PC-3 (cell line): Measurements from ENCODE around the gene SMIM14. TPM values are rescaled to one million over a fixed set of nuclear protein-coding genes. Genes with fewer than 3 reads are reported as not detected.
"Not testable (repeated sequence)": the region's sequence is repeated elsewhere in the genome, so short reads cannot be mapped to it uniquely, and the experiment has no call there.

ENCODE experiments used
- ATAC-seq: fragments of 200-7000 bp; cut with Tn5 transposase; 2 replicates; pipeline ENCODE4 v1.9.1; 2020; ENCODE audit warnings: mild to moderate bottlenecking, moderate library complexity
- BruUV-seq: library from RNA; stranded (reverse); fragments of 400-500 nt; replicated peaks from 2 replicates; lab custom pipeline; 2021; lab: Mats Ljungman, UMichigan
- CTCF ChIA-PET: fragments of 300-600 bp; sonication (Branson Sonifier 250); formaldehyde crosslinking; loops from one replicate; lab custom pipeline; 2022; ENCODE audit warnings: antibody characterized with exemption; lab: Charles Lee
- POLR2A ChIA-PET: fragments of 300-600 bp; sonication (Branson Sonifier 250); formaldehyde crosslinking; loops from one replicate; lab custom pipeline; 2022; ENCODE audit warnings: antibody characterized with exemption; ENCODE audit not compliant: unreplicated experiment; lab: Charles Lee
- DNase-seq: peaks from one replicate; pipeline ENCODE4 v3.0.0-alpha.2; 2015
- H2AFZ ChIP-seq: fragments of 300-600 bp; sonication (generic); 2 replicates; pipeline ENCODE4 v1.6.0; 2016; ENCODE audit warnings: antibody characterized with exemption, low read length
- H3F3A ChIP-seq: fragments of 300-600 bp; sonication (generic); one replicate; pipeline ENCODE4 v1.6.0; 2017; ENCODE audit warnings: antibody characterized with exemption, low read length, control low read depth, mild to moderate bottlenecking; ENCODE audit not compliant: unreplicated experiment
- H3K27ac ChIP-seq: fragments of 300-600 bp; sonication (generic); 2 replicates; pipeline ENCODE4 v1.5.1; 2016; ENCODE audit warnings: mild to moderate bottlenecking, low read length
- H3K27me3 ChIP-seq: fragments of 300-600 bp; sonication (generic); 2 replicates; pipeline ENCODE4 v1.6.1; 2016; ENCODE audit warnings: low read length, mixed read lengths
- H3K36me3 ChIP-seq: fragments of 300-600 bp; sonication (generic); 2 replicates; pipeline ENCODE4 v1.6.1; 2016; ENCODE audit warnings: low read depth, mixed run types, low read length, mixed read lengths
- H3K4me1 ChIP-seq: fragments of 300-600 bp; sonication (generic); 2 replicates; pipeline ENCODE4 v1.5.1; 2016; ENCODE audit warnings: low read length; ENCODE audit not compliant: insufficient read depth
- H3K4me2 ChIP-seq: fragments of 300-600 bp; sonication (generic); 2 replicates; pipeline ENCODE4 v1.6.0; 2016; ENCODE audit warnings: low read length
- H3K4me3 ChIP-seq: fragments of 300-600 bp; sonication (generic); 2 replicates; pipeline ENCODE4 v1.5.1; 2016; ENCODE audit warnings: mild to moderate bottlenecking, low read length, mixed read lengths
- H3K79me2 ChIP-seq: fragments of 300-600 bp; sonication (generic); 2 replicates; pipeline ENCODE4 v1.6.1; 2017; ENCODE audit warnings: low read length, mixed read lengths
- H3K9ac ChIP-seq: fragments of 300-600 bp; sonication (generic); 2 replicates; pipeline ENCODE4 v1.6.0; 2016; ENCODE audit warnings: mild to moderate bottlenecking, low read length
- H3K9me2 ChIP-seq: fragments of 300-600 bp; sonication (generic); replicated peaks from 2 replicates; pipeline ENCODE4 v1.6.1; 2016; ENCODE audit warnings: mixed run types, low read length, mixed read lengths
- H3K9me3 ChIP-seq: fragments of 300-600 bp; sonication (generic); 2 replicates; pipeline ENCODE4 v1.6.1; 2016; ENCODE audit warnings: low read length, mixed read lengths
- H4K20me1 ChIP-seq: fragments of 300-600 bp; sonication (generic); 2 replicates; pipeline ENCODE4 v1.6.1; 2016; ENCODE audit warnings: low read length, mixed read lengths
- CTCF ChIP-seq: fragments of 300-600 bp; sonication (generic); conservative IDR thresholded peaks from 2 replicates; pipeline ENCODE4 v1.5.1; 2017; ENCODE audit warnings: antibody characterized with exemption, low read depth, mild to moderate bottlenecking, low read length
- EZH2 ChIP-seq: fragments of 300-600 bp; sonication (generic); IDR thresholded peaks from one replicate; pipeline ENCODE4 v1.6.1; 2017; ENCODE audit warnings: antibody characterized with exemption, mild to moderate bottlenecking, low read length; ENCODE audit not compliant: unreplicated experiment
- EZH2phosphoT487 ChIP-seq: fragments of 300-600 bp; sonication (generic); IDR thresholded peaks from 2 replicates; pipeline ENCODE4 v1.6.1; 2018; ENCODE audit warnings: mild to moderate bottlenecking, antibody characterized with exemption, low read length, borderline replicate concordance
- intact Hi-C: fragments of 100-400 bp; cut with micrococcal nuclease; formaldehyde crosslinking; loops from 2 replicates; pipeline ENCODE4 v1.9.0; 2023
- total RNA-seq: library from RNA; depleted of rRNA; stranded (reverse); fragments of >200 nt; gene quantifications from 2 replicates; pipeline ENCODE4 v1.2.3, GENCODE V29; 2014

Gene SMIM14
- total RNA-seq, 1 experiment from 2014 or later, result 4.8 TPM

- no TSS peak for BruUV-seq
- Histone ChIP-seq H3K9me2 (no peaks in the 10 kb centered on the region), H3K79me2 (no peaks in the 10 kb centered on the region), H3F3A (no peaks in the 10 kb centered on the region), H3K9ac (no peak overlapping the region), H3K27me3 (no peaks in the 10 kb centered on the region), H3K4me2 (no peak overlapping the region), H3K9me3 (no peaks in the 10 kb centered on the region), H3K4me3 (no peak overlapping the region), H3K4me1 (no peaks in the 10 kb centered on the region), H3K36me3 (no peaks in the 10 kb centered on the region), H3K27ac (no peak overlapping the region), H2AFZ (no peak overlapping the region), H4K20me1 (no peaks in the 10 kb centered on the region)
- no peak for TF ChIP-seq CTCF
- TF ChIP-seq EZH2, result no peak
- TF ChIP-seq EZH2phosphoT487, result no peak
- ChIA-PET POLR2A (no interaction called here), CTCF (no interaction called here)
- DNase-seq (no peak), ATAC-seq (no peak)
- intact Hi-C loops, result no loop called here
These were observed 47.3 kb upstream of the SMIM14 start for GRCh38 chr4:39685990-39686389.

GRCh38 chr4:39682138-39682537, 43.5 kb upstream of the SMIM14 start:
- Histone ChIP-seq H3K36me3 (no peaks in the 10 kb centered on the region), H3K9me2 (no peaks in the 10 kb centered on the region), H3K27ac (no peak overlapping the region), H3K4me3 (no peak overlapping the region), H2AFZ (no peak overlapping the region), H3F3A (no peaks in the 10 kb centered on the region), H4K20me1 (no peaks in the 10 kb centered on the region), H3K9me3 (no peaks in the 10 kb centered on the region), H3K4me2 (no peak overlapping the region), H3K4me1 (no peaks in the 10 kb centered on the region), H3K79me2 (no peaks in the 10 kb centered on the region), H3K9ac (no peak overlapping the region), H3K27me3 (no peaks in the 10 kb centered on the region)
- intact Hi-C loops, result no loop called here
- ChIA-PET CTCF (no interaction called here), POLR2A (no interaction called here)
- DNase-seq (no peak), ATAC-seq (no peak)
- TF ChIP-seq CTCF (no peak), EZH2phosphoT487 (no peak), EZH2 (no peak)
- no TSS peak for BruUV-seq

- DNase-seq, H3K4me1 ChIP-seq, H2AFZ ChIP-seq, ATAC-seq, BruUV-seq, H3K27ac ChIP-seq, H3F3A ChIP-seq, H3K4me2 ChIP-seq, POLR2A ChIA-PET, H3K27me3 ChIP-seq, H3K79me2 ChIP-seq, intact Hi-C loops, H3K4me3 ChIP-seq, H3K9me2 ChIP-seq, CTCF ChIA-PET, H3K9me3 ChIP-seq, H4K20me1 ChIP-seq, H3K9ac ChIP-seq, H3K36me3 ChIP-seq: not testable (repeated sequence)
These were observed 42.3 kb upstream of the SMIM14 start for GRCh38 chr4:39681003-39681402.

GRCh38 chr4:39675681-39676080, 37.0 kb upstream of the SMIM14 start:
- H3K27ac ChIP-seq, intact Hi-C loops, H3K4me2 ChIP-seq, H3K27me3 ChIP-seq, H3K9me2 ChIP-seq, H3F3A ChIP-seq, DNase-seq, POLR2A ChIA-PET, BruUV-seq, H3K9me3 ChIP-seq, CTCF ChIA-PET, H3K4me3 ChIP-seq, H3K9ac ChIP-seq, H2AFZ ChIP-seq, H3K79me2 ChIP-seq, H3K4me1 ChIP-seq, H3K36me3 ChIP-seq, ATAC-seq, H4K20me1 ChIP-seq: not testable (repeated sequence)

- H3K4me1 ChIP-seq, H3K9me3 ChIP-seq, ATAC-seq, H3F3A ChIP-seq, POLR2A ChIA-PET, H3K27me3 ChIP-seq, H3K27ac ChIP-seq, H3K9me2 ChIP-seq, BruUV-seq, CTCF ChIA-PET, DNase-seq, H3K79me2 ChIP-seq, H4K20me1 ChIP-seq, H3K4me3 ChIP-seq, H3K36me3 ChIP-seq, intact Hi-C loops, H3K4me2 ChIP-seq, H3K9ac ChIP-seq, H2AFZ ChIP-seq: not testable (repeated sequence)
These were observed 31.6 kb upstream of the SMIM14 start for GRCh38 chr4:39670296-39670695.
